ENCODE data around the gene PCDH7.

DNA sequence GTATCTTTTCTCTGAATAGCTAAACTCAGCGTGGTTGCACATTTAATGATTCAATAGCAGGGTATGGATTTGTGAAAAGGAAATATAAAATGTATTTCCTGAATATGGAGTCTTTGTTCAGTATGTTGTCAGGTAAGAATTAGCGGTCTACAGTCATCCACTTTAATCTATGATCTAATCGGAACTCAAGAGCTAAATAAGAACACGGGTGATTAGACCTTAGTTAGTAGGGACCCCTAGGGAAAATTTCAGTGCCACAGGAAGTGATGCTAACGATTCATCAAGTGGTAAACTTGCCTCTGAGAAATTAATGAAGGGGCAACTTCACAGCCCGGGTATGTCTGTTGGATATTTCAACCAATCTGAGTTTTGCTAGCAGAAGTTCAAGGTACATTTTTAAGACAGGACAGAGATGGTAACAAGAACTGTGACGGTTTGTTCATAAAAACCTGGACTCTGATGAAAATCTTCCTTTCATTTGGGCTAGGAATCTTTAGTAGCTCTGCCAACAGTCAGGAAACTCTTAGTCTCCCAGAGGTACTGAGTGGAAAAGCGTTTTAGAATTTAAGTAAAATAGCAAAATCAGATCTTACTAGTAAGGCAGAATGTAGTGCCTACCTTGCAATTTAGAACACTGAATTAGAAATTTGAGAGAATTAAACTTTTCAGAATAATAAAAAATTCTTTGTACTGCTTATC lies 47.1 kb downstream of the PCDH7 start:
- no peak for TF ChIP-seq POLR2A (IDR thresholded peaks at IDR 0.05; ENCODE audit: borderline replicate concordance, extremely low read depth, insufficient read depth, insufficient read length)
- TF ChIP-seq EZH2 (IDR thresholded peaks at IDR 0.05) = no peak
- no peak; the same call in 1 of the 2 replicates for TF ChIP-seq POLR2AphosphoS5 (IDR thresholded peaks at IDR 0.05; ENCODE audit: low read depth, low read length)
- TF ChIP-seq ZBTB33 (IDR thresholded peaks at IDR 0.05; ENCODE audit: extremely low read depth, insufficient replicate concordance, low read length) = no peak
- no peak for TF ChIP-seq YY1 (IDR thresholded peaks at IDR 0.05; ENCODE audit: extremely low read depth, insufficient replicate concordance, low read depth, low read length)
- TF ChIP-seq ELF1 (IDR thresholded peaks at IDR 0.05; ENCODE audit: borderline replicate concordance, low read depth) = no peak
- TF ChIP-seq TCF7L2 (IDR thresholded peaks at IDR 0.05; ENCODE audit: borderline replicate concordance, extremely low read depth, insufficient read depth, insufficient read length) = peak; percentile 89
- TF ChIP-seq, protein P1, sequence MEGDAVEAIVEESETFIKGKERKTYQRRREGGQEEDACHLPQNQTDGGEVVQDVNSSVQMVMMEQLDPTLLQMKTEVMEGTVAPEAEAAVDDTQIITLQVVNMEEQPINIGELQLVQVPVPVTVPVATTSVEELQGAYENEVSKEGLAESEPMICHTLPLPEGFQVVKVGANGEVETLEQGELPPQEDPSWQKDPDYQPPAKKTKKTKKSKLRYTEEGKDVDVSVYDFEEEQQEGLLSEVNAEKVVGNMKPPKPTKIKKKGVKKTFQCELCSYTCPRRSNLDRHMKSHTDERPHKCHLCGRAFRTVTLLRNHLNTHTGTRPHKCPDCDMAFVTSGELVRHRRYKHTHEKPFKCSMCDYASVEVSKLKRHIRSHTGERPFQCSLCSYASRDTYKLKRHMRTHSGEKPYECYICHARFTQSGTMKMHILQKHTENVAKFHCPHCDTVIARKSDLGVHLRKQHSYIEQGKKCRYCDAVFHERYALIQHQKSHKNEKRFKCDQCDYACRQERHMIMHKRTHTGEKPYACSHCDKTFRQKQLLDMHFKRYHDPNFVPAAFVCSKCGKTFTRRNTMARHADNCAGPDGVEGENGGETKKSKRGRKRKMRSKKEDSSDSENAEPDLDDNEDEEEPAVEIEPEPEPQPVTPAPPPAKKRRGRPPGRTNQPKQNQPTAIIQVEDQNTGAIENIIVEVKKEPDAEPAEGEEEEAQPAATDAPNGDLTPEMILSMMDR (IDR thresholded peaks at IDR 0.05 in 2 of 3, conservative IDR thresholded peaks at IDR 0.05 in 1 of 3; ENCODE audit: borderline replicate concordance in 1 of 3, insufficient read depth in 1 of 3, low read depth in 2 of 3, low read length in 2 of 3) = no peak

All from HCT116 (cell line).